AG10803 (cell line): ENCODE data around the gene ARHGAP44.

ENCODE experiments used
- DNase-seq: peaks from one replicate; pipeline ENCODE4 v3.0.0; 2010; ENCODE audit warnings: low read depth
- H3K4me3 ChIP-seq: 2 replicates; pipeline ENCODE4 v1.5.1; 2011; ENCODE audit warnings: mild to moderate bottlenecking, low read length, control low read depth
- CTCF ChIP-seq: conservative IDR thresholded peaks from 2 replicates; pipeline ENCODE4 v1.5.1; 2011; ENCODE audit warnings: mild to moderate bottlenecking, low read length, control low read depth, inconsistent platforms

The ARHGAP44 gene, protein sequence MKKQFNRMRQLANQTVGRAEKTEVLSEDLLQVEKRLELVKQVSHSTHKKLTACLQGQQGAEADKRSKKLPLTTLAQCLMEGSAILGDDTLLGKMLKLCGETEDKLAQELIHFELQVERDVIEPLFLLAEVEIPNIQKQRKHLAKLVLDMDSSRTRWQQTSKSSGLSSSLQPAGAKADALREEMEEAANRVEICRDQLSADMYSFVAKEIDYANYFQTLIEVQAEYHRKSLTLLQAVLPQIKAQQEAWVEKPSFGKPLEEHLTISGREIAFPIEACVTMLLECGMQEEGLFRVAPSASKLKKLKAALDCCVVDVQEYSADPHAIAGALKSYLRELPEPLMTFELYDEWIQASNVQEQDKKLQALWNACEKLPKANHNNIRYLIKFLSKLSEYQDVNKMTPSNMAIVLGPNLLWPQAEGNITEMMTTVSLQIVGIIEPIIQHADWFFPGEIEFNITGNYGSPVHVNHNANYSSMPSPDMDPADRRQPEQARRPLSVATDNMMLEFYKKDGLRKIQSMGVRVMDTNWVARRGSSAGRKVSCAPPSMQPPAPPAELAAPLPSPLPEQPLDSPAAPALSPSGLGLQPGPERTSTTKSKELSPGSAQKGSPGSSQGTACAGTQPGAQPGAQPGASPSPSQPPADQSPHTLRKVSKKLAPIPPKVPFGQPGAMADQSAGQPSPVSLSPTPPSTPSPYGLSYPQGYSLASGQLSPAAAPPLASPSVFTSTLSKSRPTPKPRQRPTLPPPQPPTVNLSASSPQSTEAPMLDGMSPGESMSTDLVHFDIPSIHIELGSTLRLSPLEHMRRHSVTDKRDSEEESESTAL

DNA sequence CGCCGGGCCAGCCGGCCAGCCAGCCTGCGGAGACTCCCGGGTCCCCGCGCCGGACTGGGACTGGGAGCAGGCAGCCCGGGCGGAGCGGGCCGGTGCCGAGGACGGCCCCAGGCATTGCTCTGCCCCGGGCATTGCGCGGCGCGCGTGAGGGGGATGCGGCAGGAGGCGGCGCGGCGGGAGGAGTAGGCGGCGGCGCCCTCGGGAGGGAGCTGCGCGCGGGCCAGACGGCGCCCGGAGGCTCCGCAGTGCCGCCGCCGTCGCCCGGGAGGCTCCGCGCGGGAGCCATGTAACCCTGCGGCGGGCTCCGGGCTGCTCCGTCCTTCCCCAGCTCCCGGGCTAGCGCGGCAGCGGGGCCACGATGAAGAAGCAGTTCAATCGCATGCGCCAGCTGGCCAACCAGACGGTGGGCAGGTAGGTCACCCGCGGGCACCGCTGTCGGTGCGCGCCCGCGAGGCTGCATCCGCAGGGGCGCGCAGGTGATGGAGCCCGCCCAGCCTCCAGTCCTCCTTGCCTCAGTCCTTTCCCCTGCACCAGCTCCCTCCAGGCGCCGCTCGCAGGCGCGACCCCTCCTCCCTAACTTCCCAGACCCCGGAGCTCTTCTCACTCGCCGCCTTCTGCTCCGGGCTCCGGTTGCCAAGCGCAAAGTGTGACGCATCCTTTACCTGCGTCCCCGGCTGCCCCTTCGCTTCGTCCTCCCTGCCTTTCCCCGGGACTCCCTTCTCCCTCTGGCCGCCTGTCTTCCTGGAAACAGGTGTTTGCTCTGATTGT lies at the start of gene ARHGAP44:
ARHGAP44 (plus strand) TSS at position 18 of the 768 bp plus-strand sequence; CDS start at position 359, 341 bp downstream.
- DNase-seq = peak; percentile 53
- no peak for TF ChIP-seq CTCF
- H3K4me3 ChIP-seq = peak within 1 kb of the TSS; percentile 54

DNA sequence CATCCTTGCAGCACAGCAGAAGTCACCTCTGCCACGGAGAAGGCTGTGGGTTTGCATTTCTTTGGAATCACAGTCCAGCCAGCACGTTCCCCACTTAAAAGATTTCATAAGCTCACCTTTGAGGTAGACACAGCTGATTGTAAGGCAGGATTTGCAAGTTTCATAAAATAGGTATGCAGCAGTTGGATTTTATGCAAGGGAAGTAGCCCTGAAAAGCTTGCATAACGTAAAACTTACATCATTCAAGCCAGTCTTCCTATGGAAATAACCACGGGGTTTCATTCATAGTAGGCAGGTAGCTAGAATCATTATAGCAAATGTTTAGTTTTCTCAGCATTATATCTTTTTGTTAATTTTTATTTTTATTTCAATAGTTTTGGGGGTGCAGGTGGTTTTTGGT lies 49.8 kb upstream of the ARHGAP44 start:
- H3K4me3 ChIP-seq = no peak overlapping the region
- no peak for DNase-seq
- TF ChIP-seq CTCF = no peak

GRCh38 chr17:12743046-12743445 lies 46.3 kb upstream of the ARHGAP44 start:
- no peak for DNase-seq
- TF ChIP-seq CTCF = no peak
- H3K4me3 ChIP-seq = no peak overlapping the region

GRCh38 chr17:12744298-12744697 lies 45.0 kb upstream of the ARHGAP44 start:
- TF ChIP-seq CTCF = no peak
- no peak overlapping the region for H3K4me3 ChIP-seq
- peak; percentile 19 for DNase-seq

DNA sequence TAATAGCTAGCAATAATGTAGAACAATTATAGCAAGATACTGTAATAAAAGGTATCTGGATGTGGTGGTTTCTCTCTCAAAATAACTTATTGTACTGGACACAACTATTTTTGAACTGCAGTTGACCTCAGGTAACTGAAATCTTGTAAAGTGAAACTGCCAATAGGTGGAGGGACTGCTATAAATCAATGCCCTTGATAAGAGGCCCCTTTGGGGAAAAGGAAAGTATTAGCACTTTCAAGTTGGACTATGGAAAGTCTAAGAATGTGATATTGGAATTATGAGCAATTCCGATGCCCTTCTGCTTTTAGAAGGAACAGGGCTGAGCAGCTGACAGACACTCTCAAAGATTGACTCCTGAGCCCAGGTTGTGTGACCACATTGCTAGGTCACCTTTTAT lies 44.5 kb upstream of the ARHGAP44 start:
- no peak for TF ChIP-seq CTCF
- DNase-seq = no peak
- H3K4me3 ChIP-seq = no peak overlapping the region

- DNase-seq = no peak
- H3K4me3 ChIP-seq = no peak overlapping the region
- no peak for TF ChIP-seq CTCF
Observed at GRCh38 chr17:12745486-12745885, 43.8 kb upstream of the ARHGAP44 start.
